HCT116 (cell line): ENCODE results near the gene GPX3. TPM values are rescaled to one million over a fixed set of nuclear protein-coding genes. Genes with fewer than 3 reads are reported as not detected.

Source experiments
- ATAC-seq: fragments of 200-7000 bp; cut with Tn5 transposase; 2 replicates; pipeline ENCODE4 v1.9.1; 2020; ENCODE audit warnings: mild to moderate bottlenecking, moderate library complexity
- BruUV-seq: library from RNA; stranded (reverse); fragments of 400-500 nt; replicated peaks from 2 replicates; lab custom pipeline; 2021; lab: Mats Ljungman, UMichigan
- CTCF ChIA-PET: fragments of 300-600 bp; sonication (Branson Sonifier 250); formaldehyde crosslinking; loops from one replicate; lab custom pipeline; 2021; ENCODE audit warnings: antibody characterized with exemption; lab: Charles Lee
- POLR2A ChIA-PET: fragments of 300-600, 350-600 bp; sonication (Branson Sonifier 250); formaldehyde crosslinking; loops from one replicate; lab custom pipeline; 2021; ENCODE audit warnings: antibody characterized with exemption; lab: Charles Lee
- RAD21 ChIA-PET, 2 experiments: fragments of 300-600 bp; sonication (Branson Sonifier 250); formaldehyde crosslinking; loops; one replicate each; lab custom pipeline; 2023; ENCODE audit warnings: low total read pairs in 2 of 2; ENCODE audit not compliant: uncharacterized antibody in 2 of 2, unreplicated experiment in 2 of 2, low non-redundant PET in 1 of 2; lab: Charles Lee
- DNase-seq: peaks from one replicate; pipeline ENCODE4 v3.0.0-alpha.2; 2010; ENCODE audit warnings: low read depth, low spot score
- H2AFZ ChIP-seq: fragments of 200-600 bp; shearing (Covaris generic), sonication (generic); 2 replicates; pipeline ENCODE4 v1.6.1; 2017; ENCODE audit warnings: low read depth, mixed run types, mixed read lengths, antibody characterized with exemption, low read length; ENCODE audit not compliant: poor library complexity, severe bottlenecking
- H3K27ac ChIP-seq: 2 replicates; pipeline ENCODE4 v1.5.1; 2012; ENCODE audit warnings: low read depth, low read length
- H3K27me3 ChIP-seq: fragments of 200-600 bp; sonication (generic); 2 replicates; pipeline ENCODE4 v1.6.1; 2016; ENCODE audit warnings: mixed run types, low read length, mixed read lengths; ENCODE audit not compliant: insufficient read depth
- H3K36me3 ChIP-seq, 2 experiments: fragments of 200-500 bp in 1 of 2; fragments of 200-600 bp in 1 of 2; sonication (Bioruptor generic) in 1 of 2; sonication (generic) in 1 of 2; 2 replicates each; pipeline versions ENCODE4 v1.5.1 to v1.6.1; 2014 to 2016; ENCODE audit warnings: low read length in 2 of 2, inconsistent platforms in 1 of 2, mixed read lengths in 1 of 2, mixed run types in 1 of 2; ENCODE audit not compliant: insufficient read depth in 2 of 2, control insufficient read depth in 1 of 2
- H3K4me1 ChIP-seq, 2 experiments: fragments of 200-600 bp in 1 of 2; sonication (generic) in 1 of 2; 2 replicates each; pipeline versions ENCODE4 v1.5.1 to v1.6.1; 2012 to 2017; ENCODE audit warnings: low read length in 2 of 2, inconsistent platforms in 1 of 2, mild to moderate bottlenecking in 1 of 2, mixed read lengths in 1 of 2, mixed run types in 1 of 2, moderate library complexity in 1 of 2; ENCODE audit not compliant: insufficient read depth in 2 of 2, control insufficient read depth in 1 of 2
- H3K4me2 ChIP-seq: fragments of 200-600 bp; sonication (generic); 2 replicates; pipeline ENCODE4 v1.6.1; 2017; ENCODE audit warnings: mixed run types, low read length, mixed read lengths
- H3K4me3 ChIP-seq, 2 experiments: fragments of 200-600 bp in 1 of 2; sonication (generic) in 1 of 2; replicated peaks in 1 of 2; 2 replicates each; pipeline ENCODE4 v1.5.1; 2011 to 2016; ENCODE audit warnings: low read length in 2 of 2, control low read depth in 1 of 2, low read depth in 1 of 2, mild to moderate bottlenecking in 1 of 2, mixed read lengths in 1 of 2, mixed run types in 1 of 2
- H3K79me2 ChIP-seq: fragments of 200-600 bp; sonication (generic); 2 replicates; pipeline ENCODE4 v1.6.1; 2017; ENCODE audit warnings: mild to moderate bottlenecking, mixed run types, low read length, moderate library complexity, mixed read lengths; ENCODE audit not compliant: insufficient read depth
- H3K9ac ChIP-seq: fragments of 200-600 bp; sonication (generic); 2 replicates; pipeline ENCODE4 v1.6.1; 2016; ENCODE audit warnings: low read length, mixed read lengths
- H3K9me2 ChIP-seq: fragments of 200-600 bp; sonication (generic), shearing (Covaris generic); 2 replicates; pipeline ENCODE4 v1.6.1; 2017; ENCODE audit warnings: mixed run types, mild to moderate bottlenecking, moderate library complexity; ENCODE audit not compliant: insufficient read depth
- H3K9me3 ChIP-seq, 2 experiments: fragments of 200-500 bp in 1 of 2; fragments of 200-600 bp in 1 of 2; sonication (Bioruptor generic) in 1 of 2; sonication (generic) in 1 of 2; 2 replicates each; pipeline ENCODE4 v1.6.1; 2014 to 2017; ENCODE audit warnings: low read length in 2 of 2, mixed read lengths in 2 of 2, inconsistent platforms in 1 of 2, low read depth in 1 of 2, mild to moderate bottlenecking in 1 of 2, mixed run types in 1 of 2, moderate library complexity in 1 of 2; ENCODE audit not compliant: control insufficient read depth in 1 of 2, insufficient read depth in 1 of 2
- H4K20me1 ChIP-seq: fragments of 200-600 bp; sonication (generic), shearing (Covaris generic); 2 replicates; pipeline ENCODE4 v1.6.1; 2017; ENCODE audit warnings: mixed run types, mild to moderate bottlenecking, moderate library complexity; ENCODE audit not compliant: insufficient read depth
- CEBPB ChIP-seq: IDR thresholded peaks from 2 replicates; pipeline ENCODE4 v1.6.1; 2012; ENCODE audit warnings: low read depth
- EGR1 ChIP-seq: IDR thresholded peaks from 2 replicates; pipeline ENCODE4 v1.6.1; 2012; ENCODE audit warnings: low read depth
- ELF1 ChIP-seq: IDR thresholded peaks from 2 replicates; pipeline ENCODE4 v1.6.1; 2012; ENCODE audit warnings: low read depth, borderline replicate concordance
- EZH2phosphoT487 ChIP-seq: fragments of 200-600 bp; IDR thresholded peaks from 2 replicates; pipeline ENCODE4 v1.6.1; 2018; ENCODE audit warnings: antibody characterized with exemption, borderline replicate concordance
- FOSL1 ChIP-seq: IDR thresholded peaks from 2 replicates; pipeline ENCODE4 v1.6.1; 2012; ENCODE audit warnings: low read depth
- JUND ChIP-seq: IDR thresholded peaks from 2 replicates; pipeline ENCODE4 v1.6.1; 2012
- POLR2A ChIP-seq: IDR thresholded peaks from 2 replicates; pipeline ENCODE4 v1.7.0; 2011; ENCODE audit warnings: borderline replicate concordance; ENCODE audit not compliant: insufficient read depth, insufficient read length; ENCODE audit errors: extremely low read depth
- POLR2AphosphoS5 ChIP-seq: IDR thresholded peaks from 2 replicates; pipeline ENCODE4 v1.6.1; 2011; ENCODE audit warnings: mild to moderate bottlenecking, low read depth, low read length, moderate library complexity
- RAD21 ChIP-seq: IDR thresholded peaks from 2 replicates; pipeline ENCODE4 v1.6.1; 2012; ENCODE audit warnings: low read depth, mild to moderate bottlenecking
- SIN3A ChIP-seq: IDR thresholded peaks from 2 replicates; pipeline ENCODE4 v1.6.1; 2012; ENCODE audit warnings: low read depth
- SRF ChIP-seq: IDR thresholded peaks from 2 replicates; pipeline ENCODE4 v1.6.1; 2012; ENCODE audit warnings: low read depth
- TCF7L2 ChIP-seq: IDR thresholded peaks from 2 replicates; pipeline ENCODE4 v1.7.0; 2011; ENCODE audit warnings: borderline replicate concordance, inconsistent platforms; ENCODE audit not compliant: insufficient read depth, insufficient read length; ENCODE audit errors: extremely low read depth
- YY1 ChIP-seq: IDR thresholded peaks from 2 replicates; pipeline ENCODE4 v1.6.1; 2011; ENCODE audit warnings: low read length, low read depth, moderate library complexity, mild to moderate bottlenecking; ENCODE audit not compliant: insufficient replicate concordance; ENCODE audit errors: extremely low read depth
- ZFX ChIP-seq: fragments of 450-650 bp; IDR thresholded peaks from 2 replicates; pipeline ENCODE4 v1.6.1; 2017
- ZNF274 ChIP-seq: fragments of 200-500 bp; sonication (Bioruptor generic); IDR thresholded peaks from 2 replicates; pipeline ENCODE4 v1.6.1; 2014; ENCODE audit warnings: mild to moderate bottlenecking, low read depth, low read length, inconsistent platforms
- intact Hi-C: fragments of 100-400 bp; cut with micrococcal nuclease; formaldehyde crosslinking; loops from 2 replicates; pipeline ENCODE4 v1.10.0; 2022
- total RNA-seq: library from RNA; stranded (reverse); gene quantifications from one replicate; pipeline ENCODE4 v1.2.1, GENCODE V29; 2021; ENCODE audit not compliant: unreplicated experiment
- TF ChIP-seq, protein P1 (sequence below): IDR thresholded peaks from 2 replicates; pipeline ENCODE4 v1.6.1; 2012; ENCODE audit warnings: low read depth
- TF ChIP-seq, protein P2 (sequence below), 3 experiments: fragments of 200-600 bp in 1 of 3; sonication (generic) in 1 of 3; IDR thresholded peaks in 2 of 3; conservative IDR thresholded peaks in 1 of 3; 2 replicates each; pipeline ENCODE4 v1.5.1; 2012 to 2017; ENCODE audit warnings: low read depth in 2 of 3, low read length in 2 of 3, antibody characterized with exemption in 1 of 3, borderline replicate concordance in 1 of 3, control low read depth in 1 of 3, mild to moderate bottlenecking in 1 of 3, mixed read lengths in 1 of 3, mixed run types in 1 of 3, moderate library complexity in 1 of 3; ENCODE audit not compliant: insufficient read depth in 1 of 3
- TF ChIP-seq, protein P3 (sequence below): IDR thresholded peaks from 2 replicates; pipeline ENCODE4 v1.6.1; 2012

The GPX3 gene
- total RNA-seq, 1 experiment from 2014 or later: 0.96 TPM

DNA sequence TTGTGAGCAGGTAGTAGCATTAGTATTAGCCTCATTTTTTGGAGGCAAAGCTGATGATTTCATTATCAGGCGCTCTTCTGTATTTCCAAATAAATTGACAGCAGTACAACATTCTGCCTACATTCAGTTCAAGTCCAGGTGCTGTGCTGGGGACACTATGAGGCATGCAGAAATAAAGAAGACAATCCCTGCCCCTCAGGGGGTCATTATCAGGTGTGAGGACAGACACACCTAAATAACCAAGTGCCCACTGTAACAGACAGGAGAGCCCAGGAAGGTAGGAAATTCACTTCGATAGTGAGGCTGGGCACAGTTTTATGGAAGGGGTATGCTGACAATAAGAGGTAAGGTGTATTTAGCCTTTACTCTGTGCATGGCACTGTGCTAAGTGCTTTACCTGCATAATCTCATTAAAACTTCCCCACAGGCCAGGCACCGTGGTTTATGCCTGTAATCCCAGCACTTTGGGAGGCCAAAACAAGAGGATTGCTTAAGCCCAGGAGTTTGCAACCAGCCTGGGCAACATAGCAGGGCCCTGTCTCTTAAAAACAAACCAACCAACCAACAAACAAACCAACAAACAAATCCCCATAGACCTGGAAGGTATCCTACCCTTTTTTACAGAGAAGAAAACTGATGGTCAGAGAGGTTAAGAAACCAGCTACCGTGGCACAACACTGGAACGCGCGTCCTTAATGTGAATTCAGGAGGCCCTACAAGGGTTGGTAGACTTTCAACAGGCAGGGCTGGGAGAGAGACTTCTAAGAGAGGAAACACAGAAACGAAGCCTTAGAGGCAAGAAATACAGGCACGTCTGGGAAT lies 17.5 kb upstream of the GPX3 start:
- CTCF ChIA-PET: interaction anchor here (0.6 to 1.7 kb wide), 15 partner anchors 33 to 649 kb away, joined by 3 to 47 read pairs (median 4); partner anchors contain the start of genes GM2A and SLC36A1
- peaks cover 10% of the 10 kb centered on the region; the same call in 1 of the 2 replicates for H3K27me3 ChIP-seq
- POLR2A ChIA-PET: interaction anchor here (1.3 kb wide), 1 partner anchor 113 kb away, joined by 3 read pairs; no protein-coding TSS in a partner anchor
- H3K9me2 ChIP-seq: no peaks in the 10 kb centered on the region
- BruUV-seq: no TSS peak
- H3K27ac ChIP-seq: no peak overlapping the region
- no peak for DNase-seq
- intact Hi-C loops: loop anchor here (1.0 to 10.0 kb wide), 7 partner anchors 44 to 522 kb away; partner anchors contain the start of gene ANXA6
- peaks cover 0 to 16% of the 10 kb centered on the region in 2 experiments; a peak in 2 of 4 replicates for H3K4me1 ChIP-seq
- H2AFZ ChIP-seq: no peak overlapping the region
- no peaks in the 10 kb centered on the region for H4K20me1 ChIP-seq
- no peak overlapping the region for H3K4me3 ChIP-seq
- no peaks in the 10 kb centered on the region for H3K36me3 ChIP-seq
- no peak for ATAC-seq
- TF ChIP-seq, protein P1, sequence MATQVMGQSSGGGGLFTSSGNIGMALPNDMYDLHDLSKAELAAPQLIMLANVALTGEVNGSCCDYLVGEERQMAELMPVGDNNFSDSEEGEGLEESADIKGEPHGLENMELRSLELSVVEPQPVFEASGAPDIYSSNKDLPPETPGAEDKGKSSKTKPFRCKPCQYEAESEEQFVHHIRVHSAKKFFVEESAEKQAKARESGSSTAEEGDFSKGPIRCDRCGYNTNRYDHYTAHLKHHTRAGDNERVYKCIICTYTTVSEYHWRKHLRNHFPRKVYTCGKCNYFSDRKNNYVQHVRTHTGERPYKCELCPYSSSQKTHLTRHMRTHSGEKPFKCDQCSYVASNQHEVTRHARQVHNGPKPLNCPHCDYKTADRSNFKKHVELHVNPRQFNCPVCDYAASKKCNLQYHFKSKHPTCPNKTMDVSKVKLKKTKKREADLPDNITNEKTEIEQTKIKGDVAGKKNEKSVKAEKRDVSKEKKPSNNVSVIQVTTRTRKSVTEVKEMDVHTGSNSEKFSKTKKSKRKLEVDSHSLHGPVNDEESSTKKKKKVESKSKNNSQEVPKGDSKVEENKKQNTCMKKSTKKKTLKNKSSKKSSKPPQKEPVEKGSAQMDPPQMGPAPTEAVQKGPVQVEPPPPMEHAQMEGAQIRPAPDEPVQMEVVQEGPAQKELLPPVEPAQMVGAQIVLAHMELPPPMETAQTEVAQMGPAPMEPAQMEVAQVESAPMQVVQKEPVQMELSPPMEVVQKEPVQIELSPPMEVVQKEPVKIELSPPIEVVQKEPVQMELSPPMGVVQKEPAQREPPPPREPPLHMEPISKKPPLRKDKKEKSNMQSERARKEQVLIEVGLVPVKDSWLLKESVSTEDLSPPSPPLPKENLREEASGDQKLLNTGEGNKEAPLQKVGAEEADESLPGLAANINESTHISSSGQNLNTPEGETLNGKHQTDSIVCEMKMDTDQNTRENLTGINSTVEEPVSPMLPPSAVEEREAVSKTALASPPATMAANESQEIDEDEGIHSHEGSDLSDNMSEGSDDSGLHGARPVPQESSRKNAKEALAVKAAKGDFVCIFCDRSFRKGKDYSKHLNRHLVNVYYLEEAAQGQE: no peak
- no peak for TF ChIP-seq ZNF274
- no peak for TF ChIP-seq ELF1
- no peak for TF ChIP-seq POLR2A
- no peak for TF ChIP-seq SIN3A
- no peak for TF ChIP-seq JUND
- TF ChIP-seq SRF: no peak
- TF ChIP-seq FOSL1: no peak
- TF ChIP-seq YY1: no peak
- TF ChIP-seq EGR1: no peak
- TF ChIP-seq, protein P2, sequence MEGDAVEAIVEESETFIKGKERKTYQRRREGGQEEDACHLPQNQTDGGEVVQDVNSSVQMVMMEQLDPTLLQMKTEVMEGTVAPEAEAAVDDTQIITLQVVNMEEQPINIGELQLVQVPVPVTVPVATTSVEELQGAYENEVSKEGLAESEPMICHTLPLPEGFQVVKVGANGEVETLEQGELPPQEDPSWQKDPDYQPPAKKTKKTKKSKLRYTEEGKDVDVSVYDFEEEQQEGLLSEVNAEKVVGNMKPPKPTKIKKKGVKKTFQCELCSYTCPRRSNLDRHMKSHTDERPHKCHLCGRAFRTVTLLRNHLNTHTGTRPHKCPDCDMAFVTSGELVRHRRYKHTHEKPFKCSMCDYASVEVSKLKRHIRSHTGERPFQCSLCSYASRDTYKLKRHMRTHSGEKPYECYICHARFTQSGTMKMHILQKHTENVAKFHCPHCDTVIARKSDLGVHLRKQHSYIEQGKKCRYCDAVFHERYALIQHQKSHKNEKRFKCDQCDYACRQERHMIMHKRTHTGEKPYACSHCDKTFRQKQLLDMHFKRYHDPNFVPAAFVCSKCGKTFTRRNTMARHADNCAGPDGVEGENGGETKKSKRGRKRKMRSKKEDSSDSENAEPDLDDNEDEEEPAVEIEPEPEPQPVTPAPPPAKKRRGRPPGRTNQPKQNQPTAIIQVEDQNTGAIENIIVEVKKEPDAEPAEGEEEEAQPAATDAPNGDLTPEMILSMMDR (IDR thresholded peaks at IDR 0.05 in 2 of 3, conservative IDR thresholded peaks at IDR 0.05 in 1 of 3; ENCODE audit: borderline replicate concordance in 1 of 3, insufficient read depth in 1 of 3, low read depth in 2 of 3, low read length in 2 of 3): no peak
- TF ChIP-seq CEBPB: no peak
- no peak for TF ChIP-seq RAD21
- TF ChIP-seq ZFX: no peak
- TF ChIP-seq TCF7L2: no peak
- TF ChIP-seq POLR2AphosphoS5: no peak
- TF ChIP-seq, protein P3, sequence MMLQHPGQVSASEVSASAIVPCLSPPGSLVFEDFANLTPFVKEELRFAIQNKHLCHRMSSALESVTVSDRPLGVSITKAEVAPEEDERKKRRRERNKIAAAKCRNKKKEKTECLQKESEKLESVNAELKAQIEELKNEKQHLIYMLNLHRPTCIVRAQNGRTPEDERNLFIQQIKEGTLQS: no peak
- TF ChIP-seq EZH2phosphoT487: no peak
- no peaks in the 10 kb centered on the region for H3K79me2 ChIP-seq
- H3K9ac ChIP-seq: no peak overlapping the region
- no peaks in the 10 kb centered on the region for H3K9me3 ChIP-seq
- no peak overlapping the region for H3K4me2 ChIP-seq
- RAD21 ChIA-PET: interaction anchor here (0.6 to 1.4 kb wide), 4 partner anchors 12 to 649 kb away, joined by 3 to 12 read pairs (median 6); no protein-coding TSS in a partner anchor
